Activated T-cell treated with anti-CD3 and anti-CD28 coated beads for 48 hours (primary cell): ENCODE data around the gene SPATC1L.

ENCODE experiments used
- DNase-seq: peaks from one replicate; pipeline ENCODE4 v3.0.0-alpha.2; 2020; ENCODE audit warnings: low read depth

The SPATC1L gene

DNA sequence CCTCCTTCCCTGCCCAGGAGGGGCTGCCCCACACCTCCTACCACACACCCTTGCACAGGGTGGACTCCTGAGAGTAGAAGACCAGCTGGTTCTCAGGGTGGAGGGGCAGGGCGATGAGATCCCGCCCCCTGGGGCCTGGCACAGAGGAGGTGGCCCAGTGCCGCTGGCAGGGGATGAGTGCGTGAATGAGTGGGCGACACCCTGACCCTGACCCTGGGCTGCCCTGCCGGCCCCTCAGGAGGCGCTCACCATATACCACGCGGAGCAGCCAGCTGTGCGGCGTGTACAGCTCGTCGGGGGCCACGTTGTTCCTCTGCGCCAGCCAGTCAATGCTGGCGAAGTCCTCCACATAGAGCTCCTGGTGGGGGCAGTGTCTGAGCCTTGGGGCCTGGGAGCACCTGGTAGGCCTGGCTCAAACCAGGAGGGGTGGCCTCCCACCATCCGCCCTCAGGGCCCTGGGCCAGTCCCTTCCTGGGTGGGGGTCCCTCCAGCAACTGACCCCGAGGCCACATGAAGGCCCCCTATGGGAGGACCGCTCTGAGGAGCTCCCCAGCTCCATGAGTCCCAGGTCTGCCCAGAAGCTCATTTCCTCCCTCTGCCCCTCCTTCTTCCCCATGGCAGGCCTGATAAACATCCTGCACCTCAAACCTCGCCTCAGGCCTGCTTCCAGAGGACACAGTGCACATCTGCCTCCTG, 31.3 kb upstream of the SPATC1L start:
- DNase-seq: no peak

DNA sequence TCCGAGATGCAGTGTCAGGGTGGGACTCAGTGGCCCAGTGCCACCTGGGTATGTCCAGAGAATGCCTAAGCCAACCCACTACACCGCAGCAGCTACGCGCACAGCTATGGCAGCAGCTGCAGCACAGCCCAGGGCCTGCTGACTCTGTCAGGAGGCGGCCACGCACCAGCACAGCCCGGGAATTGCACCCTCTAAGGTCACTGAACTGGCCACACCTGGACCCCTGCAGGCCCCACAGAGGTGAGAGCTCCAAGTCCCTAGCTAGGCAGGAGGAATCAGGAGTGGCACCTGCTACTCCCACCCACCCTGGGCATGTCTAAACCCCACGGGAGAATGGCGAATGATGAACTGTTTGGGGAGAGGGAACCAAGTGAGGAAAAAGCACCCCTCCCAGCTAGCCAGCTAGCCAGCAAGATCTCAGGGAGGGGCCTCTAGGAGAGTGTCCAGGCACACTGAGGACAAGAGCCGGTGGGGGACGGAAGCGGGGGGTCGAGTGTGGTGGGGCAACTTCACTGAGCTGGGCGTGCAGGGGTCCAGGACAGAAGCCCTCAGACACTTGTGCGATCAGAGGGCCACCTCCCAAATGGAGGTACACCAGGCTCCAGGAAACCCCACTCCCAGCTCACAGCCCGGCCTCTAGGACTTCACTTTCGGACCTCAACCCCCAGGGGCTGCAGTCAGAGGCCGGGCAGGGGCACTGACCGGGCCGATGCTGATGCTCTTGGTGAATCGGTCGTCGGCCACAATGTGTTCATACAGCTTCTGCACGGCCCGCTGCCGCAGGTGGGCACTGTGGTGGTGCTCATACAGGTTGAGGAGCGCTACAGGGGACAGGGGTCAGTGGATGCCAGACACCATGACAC, 30.4 kb upstream of the SPATC1L start:
- no peak for DNase-seq

DNA sequence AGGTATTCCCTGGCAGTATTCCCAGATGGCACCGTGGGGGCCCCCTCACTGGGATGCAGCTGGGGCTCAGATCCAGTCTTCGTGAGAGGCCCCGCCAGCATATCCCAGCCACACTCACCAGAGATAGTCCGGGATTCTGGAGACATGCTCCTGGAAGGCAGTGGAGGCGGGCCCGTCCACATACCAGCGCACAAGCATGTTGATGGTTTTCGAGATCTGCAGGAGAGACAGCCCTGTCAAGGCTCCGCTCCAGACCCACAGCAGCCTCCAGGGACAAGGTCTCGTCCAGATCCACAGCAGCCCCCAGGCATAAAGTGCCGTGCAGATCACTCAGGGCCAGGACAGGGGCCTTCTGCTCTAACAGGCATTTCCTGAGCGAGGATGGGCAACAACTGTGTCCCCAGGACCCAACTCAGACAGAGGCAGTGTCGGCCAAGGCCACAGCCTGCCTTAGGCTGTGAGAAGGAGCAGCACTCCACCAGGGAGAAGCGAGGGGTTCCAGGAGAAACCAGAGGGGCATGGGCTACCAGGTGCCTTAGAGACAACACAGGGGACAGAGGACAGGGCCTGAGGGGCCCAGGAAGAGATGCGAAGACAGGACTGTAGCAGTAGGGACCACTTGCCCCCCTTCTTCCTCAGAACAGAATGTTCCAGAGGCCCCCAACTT, 29.5 kb upstream of the SPATC1L start:
- DNase-seq: no peak

- no peak for DNase-seq
Observed at GRCh38 chr21:46212721-46213484, 28.6 kb upstream of the SPATC1L start.

DNA sequence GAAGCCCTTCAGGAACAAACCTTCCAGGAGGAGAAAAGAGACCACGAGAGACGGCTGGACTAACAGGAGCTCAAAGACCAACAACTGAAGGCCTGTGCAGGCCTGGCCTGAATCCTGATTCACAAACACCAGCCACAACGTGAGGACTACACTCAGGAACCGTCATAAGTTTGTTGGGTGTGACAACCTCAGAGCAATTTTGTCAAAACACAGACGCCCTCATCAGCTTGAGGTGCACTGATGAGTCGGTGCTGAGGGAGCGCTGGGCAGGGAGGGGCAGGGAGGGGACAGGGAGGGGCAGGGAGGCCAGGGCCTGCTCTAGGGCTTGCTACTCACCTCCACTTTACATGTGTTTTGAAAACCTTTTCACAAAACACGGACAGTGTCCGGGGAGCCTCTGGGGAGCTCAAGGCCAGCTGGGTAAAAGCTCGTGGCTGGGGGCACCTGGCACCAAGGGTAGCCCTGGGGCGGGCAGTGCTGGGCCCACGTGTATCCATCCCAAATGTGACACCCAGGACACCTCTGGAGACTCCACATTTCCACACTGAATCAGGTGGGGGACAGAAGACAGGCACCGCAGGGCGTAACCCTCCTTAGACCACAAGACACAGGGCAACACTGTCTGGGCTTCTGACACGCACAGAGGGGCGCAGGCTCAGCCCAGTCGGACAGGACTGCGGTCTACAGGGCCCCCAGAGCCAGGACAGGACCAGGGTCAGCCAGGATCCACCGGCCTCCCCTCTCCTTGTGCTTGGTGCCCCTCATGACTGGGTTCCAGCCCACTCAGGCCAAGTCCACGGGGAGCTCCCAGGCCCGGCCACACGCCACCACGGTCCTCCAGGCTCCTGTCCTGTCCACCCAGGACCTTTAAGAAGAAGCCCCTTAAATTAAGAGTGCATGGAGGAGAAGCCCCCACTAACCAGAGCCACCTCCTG, 27.8 kb upstream of the SPATC1L start:
- no peak for DNase-seq

DNA sequence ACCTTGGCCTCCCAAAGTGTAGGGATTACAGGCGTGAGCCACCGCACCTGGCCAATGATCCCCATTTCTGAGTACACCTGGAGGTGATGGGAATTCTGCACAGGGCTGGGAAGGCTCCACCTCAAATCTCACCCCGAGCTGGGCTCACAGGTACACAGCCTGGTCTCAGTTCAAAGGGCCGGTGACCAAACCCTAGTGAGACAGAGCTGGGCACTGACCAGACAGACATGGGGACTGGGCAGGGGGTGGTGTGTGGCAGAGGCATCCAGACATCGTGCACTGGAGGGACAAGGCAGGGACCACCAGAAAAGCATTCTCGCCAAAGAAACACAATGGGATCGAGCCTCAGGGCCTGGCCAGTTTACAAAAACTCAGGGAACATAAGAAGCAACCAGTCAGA, 27.1 kb upstream of the SPATC1L start:
- no peak for DNase-seq

- no peak for DNase-seq
Observed at GRCh38 chr21:46210378-46211136, 26.3 kb upstream of the SPATC1L start.

DNA sequence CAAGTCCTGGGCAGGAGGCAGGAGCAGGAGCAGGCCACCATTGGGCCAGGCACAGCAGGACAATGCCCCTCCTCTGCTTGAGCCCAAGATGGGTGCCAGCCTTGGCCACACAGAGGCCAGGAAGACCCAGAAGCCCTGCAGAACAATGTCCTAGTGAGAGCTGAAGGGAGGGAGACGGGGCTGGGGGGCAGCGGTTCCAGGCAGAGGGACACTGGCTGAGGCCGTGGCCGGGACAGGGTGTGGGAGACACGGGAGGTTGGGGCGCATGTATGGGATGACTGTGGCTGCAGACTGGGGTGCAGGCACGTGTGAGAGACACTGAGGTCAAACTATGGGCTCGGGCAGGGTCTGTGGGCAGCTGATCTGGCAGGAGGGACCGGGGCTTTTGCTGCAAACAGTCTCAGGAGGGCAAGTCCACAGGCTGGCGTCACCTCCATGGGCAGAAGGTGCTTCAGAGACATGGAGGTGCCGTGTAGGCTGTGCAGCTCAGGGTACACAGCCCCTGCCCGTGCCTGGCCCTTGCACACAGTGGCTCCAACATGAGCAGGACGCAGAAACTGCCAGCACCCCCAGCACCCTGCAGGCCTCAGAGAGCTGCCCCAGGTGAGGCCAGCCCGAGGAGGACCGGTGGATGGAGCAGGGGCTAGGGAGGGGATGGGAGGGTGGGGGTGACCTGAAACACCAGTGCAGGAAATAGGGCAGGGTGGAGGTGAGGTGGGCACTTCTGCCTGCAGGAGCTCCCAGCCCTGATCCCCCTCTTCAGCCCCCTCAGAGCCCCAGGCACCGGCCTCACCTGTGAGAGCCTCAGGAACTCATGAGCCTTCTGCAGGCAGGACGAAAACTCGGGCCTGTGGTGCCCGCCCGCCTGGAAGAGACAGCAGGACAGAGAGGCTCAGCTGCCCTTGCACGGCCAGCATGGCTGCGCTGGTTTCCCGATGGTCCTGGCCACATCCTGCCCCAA, 24.8 kb upstream of the SPATC1L start:
- DNase-seq: no peak

- DNase-seq: no peak
Observed at GRCh38 chr21:46207920-46208591, 23.8 kb upstream of the SPATC1L start.

DNA sequence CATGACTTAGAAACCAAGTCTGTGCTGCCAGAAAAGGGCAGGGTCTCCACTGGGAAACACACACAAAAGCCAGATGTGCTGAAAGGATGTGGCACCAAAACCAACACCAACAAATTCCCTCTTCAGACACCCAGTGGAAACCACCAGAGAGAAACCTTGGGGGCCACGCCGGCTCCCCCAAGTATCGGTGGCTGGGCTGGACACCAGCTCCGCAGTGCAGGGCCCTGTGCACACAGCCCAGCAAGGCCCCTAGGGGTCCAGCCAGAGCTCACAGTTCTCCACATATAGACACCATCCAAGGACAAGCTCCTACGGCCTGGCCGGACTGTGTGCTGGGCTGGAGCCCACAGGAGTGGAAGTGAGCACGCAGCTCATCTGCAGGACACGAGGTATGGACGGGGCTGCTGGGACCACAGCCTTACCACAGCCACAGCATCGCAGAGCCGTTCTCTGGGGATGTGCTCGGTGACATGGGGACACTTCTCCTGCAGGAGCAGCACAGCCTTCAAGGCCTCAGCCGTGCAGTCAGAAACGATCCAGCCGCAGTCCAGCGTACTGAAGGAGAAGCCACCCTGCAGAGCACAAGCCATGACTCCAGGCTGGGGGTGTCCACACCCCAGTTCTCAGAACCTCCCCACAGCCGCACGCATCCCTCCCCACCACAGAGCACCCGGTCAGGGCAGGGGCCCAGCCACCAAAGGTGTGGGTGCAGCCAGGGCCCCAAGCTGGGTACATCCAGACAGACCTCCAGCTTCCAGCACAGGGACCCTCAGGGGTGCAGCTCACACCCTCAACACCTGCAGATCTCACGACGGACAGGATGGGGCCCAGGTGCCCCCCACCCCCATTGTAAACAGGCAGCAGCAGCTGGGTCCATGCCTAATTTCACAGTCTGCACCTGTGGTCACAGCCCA, 23.0 kb upstream of the SPATC1L start:
- DNase-seq: no peak

DNA sequence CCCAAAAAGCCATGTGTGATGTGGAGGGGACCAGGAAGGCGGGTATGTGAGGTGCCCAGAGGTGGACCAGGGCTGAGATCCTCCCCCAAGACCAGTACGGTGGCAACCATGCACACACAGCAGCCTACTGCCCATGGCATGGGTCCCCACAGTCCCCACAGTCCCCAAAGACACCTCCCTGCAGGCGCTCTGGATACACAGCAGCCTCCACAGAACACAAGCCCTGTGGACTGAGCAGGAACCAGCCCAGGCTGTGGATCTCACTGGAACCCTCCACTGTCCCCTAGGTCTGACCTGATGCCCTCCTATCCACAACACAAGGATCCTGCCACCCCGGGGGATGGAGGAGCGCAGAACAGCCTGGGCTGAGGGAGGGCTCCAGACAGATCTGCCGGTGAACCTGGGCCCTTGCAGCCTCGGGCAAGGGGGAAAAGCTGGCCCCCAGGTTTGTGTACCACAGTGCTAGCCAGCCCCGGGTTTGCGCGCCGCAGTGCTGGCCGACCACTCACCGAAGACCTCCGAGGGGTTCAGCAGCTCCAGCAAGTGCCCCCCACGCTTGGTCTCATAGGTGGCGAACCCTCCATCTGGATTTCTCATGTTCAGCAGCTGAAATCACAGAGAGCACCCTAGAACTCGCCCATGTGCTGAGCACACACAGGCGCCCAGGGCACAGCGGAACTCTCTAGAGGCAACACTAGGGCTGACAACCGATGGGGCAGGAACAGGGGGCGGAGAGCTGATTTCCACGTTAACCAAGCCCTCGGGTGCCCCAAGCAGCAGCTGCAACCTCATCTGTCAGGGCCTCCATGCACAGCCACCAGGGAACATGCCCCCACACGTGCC, 22.1 kb upstream of the SPATC1L start:
- DNase-seq: no peak

DNA sequence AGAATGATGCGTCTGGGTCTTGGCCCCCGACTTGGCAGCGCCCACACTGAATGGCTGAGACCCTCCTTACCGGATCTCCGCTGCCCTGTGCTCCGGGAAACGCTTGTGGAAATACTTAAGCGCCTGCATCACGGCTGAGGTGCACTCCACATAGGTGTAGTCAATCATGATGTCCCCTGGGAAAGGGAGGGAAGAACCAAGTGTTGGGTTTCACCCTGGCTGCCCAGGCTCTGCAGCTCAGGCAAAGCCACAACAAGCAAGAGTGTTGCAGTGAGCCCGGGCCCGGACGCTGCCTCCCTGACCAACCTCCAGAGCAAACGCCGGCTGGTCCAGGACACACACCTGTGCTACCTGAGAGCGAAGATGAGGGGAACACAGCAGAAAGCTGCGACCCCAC, 21.5 kb upstream of the SPATC1L start:
- DNase-seq: no peak

DNA sequence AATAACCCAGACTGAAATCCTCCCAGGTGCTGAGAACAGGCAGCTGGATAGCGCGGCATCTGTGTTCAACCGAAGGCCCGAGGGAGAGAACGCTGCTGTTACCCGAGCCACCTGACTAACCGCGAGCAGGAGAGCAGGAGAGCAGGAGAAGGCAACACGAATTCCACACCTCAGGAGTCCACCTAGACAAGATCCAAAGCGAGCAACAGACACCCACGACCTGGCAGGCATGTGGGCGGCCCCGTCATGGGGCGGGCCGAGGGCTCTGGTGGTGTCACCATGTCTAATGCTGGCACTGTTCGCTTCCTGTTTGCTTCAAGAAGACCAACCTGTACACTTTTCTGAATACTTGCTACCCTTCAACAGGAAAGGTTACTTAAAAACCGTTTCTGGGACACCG, 20.9 kb upstream of the SPATC1L start:
- no peak for DNase-seq

DNA sequence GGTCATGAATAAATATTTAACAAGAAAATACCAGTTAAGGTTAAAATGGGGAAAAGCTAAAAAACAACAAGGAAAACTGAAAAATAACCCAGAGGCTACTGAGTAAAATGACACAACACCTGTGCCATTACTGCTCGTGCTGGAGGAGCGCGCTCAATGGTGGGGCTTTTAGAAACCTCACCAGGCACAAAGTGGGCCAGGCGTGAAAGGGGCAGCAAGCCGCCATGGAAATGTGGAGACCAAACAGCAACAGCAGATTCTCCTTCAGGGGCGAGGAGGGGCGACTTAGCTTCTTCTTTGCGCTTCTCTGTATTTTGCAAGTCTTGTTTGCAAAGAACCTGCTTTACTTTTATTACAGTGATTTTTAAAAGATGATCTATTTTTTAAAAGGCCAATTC, 18.9 kb upstream of the SPATC1L start:
- DNase-seq: no peak

GRCh38 chr21:46202592-46203202, 18.4 kb upstream of the SPATC1L start:
- no peak for DNase-seq
